IPS DF 4.7 (cell line): Measurements from ENCODE around the gene GPALPP1.
"Not testable (repeated sequence)": the region's sequence is repeated elsewhere in the genome, so short reads cannot be mapped to it uniquely, and the experiment has no call there.

ENCODE experiments used
- DNase-seq: peaks from one replicate; pipeline ENCODE4 v3.0.0-alpha.2; 2013; ENCODE audit warnings: low spot score; ENCODE audit errors: extremely low read depth

The GPALPP1 gene

DNA sequence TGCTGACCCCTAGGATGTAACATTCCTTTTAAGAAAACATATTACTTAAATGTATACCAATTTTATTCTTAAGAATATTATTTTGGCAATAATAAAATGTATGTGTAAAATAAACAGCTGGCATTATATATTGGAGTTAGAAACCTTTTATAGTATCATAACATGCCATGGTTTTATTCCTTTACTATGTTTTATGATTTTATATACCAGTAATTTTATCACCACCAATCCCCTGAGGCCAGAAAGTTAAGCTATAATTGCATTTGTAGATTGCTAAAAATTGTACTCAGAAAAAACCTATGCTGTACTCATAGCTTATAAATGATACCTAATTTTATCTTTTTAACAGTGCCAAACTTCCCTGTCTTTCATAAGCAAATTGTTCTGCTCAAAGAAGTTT lies 17.9 kb downstream of the GPALPP1 start:
- no peak for DNase-seq

GRCh38 chr13:45007823-45008222 lies 18.5 kb downstream of the GPALPP1 start:
- no peak for DNase-seq

DNA sequence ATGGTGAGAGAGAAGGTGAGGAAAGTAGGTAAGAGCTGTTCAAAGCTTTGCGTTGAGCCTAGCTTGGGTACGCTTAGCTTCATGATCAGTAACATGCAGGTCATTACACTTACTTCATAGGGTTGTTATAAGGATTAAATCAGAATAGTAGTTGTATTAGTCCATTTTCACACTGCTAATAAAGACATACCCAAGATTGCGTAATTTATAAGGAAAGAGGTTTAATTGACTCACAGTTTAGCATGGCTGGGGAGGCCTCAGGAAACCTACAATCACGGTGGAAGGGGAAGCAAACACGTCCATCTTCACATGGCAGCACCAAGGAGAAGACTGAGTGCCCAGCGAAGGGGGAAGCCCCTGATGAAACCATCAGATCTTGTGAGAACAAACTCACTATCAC lies 21.9 kb downstream of the GPALPP1 start:
- DNase-seq, result no peak

DNA sequence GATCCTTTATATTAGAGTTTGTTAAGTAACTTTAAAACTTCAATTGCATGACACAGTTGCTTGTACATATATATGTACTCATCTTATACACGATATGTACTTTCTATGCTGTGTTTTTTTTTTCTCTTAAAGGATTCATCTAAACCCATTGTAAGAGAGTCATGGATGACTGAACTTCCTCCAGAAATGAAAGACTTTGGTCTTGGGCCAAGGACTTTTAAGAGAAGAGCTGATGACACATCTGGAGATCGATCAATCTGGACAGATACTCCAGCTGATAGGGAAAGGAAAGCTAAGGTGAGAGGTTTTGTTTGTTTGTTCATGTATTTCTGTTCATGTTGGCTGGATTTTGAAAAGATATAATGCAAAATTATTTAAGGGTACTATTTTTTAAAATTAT lies 26.0 kb downstream of the GPALPP1 start:
- no peak for DNase-seq

GRCh38 chr13:45016792-45017425 lies 27.6 kb downstream of the GPALPP1 start:
- DNase-seq, result no peak

DNA sequence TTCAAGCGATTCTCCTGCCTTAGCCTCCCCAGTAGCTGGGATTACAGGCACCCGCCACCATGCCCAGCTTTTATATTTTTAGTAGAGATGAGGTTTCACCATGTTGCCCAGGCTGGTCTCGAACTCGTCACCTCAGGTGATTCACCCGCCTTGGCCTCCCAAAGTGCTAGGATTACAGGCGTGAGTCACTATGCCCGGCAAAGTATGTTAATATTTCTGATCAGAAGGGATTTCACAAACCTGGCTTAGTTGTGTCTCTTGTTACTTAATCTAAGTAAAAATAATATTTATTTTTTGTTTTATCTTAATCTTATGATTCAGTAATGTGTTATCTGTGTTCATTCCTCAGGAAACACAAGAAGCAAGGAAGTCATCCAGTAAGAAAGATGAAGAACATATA lies 30.6 kb downstream of the GPALPP1 start:
- DNase-seq, result not testable (repeated sequence)

DNA sequence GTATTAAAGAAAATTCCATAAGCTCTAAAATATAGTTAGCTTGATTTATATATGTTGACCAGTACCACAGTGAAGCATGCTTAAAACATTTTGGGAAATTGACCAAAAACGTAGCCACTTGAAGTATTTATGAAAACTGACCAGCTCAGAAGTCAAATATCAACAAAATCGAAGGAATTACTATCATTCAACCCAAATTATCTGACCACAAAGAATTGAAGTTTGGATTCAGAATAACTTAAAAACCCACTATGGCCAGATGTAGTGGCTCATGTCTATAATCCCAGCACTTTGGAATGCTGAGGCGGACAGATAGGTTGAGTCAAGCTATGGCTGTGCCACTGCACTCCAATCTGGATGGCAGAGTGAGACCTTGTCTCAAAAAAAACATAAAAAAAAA lies 31.9 kb downstream of the GPALPP1 start:
- DNase-seq, result no peak

- DNase-seq, result no peak
Measured at GRCh38 chr13:45024847-45025246, 35.5 kb downstream of the GPALPP1 start.

DNA sequence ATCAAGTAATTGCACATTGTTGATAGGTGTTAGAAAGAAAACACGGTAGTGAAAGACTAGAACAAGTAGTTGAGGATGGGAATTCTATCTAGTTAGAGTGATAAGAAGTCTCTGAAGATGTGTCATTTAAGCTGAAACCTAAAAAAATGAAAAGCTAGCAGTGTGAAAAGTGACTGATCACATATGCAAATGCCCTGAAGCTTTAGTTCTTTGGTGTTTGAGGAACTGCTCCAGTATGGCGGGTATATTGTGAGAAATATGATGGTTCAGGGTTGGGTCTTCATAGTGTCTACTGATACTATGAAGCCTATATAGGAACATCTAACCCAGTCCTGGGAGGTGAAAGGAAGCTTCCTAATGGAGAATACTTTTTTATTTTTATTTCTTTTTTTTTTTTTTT lies 45.0 kb downstream of the GPALPP1 start:
- no peak for DNase-seq

GRCh38 chr13:45036206-45036605 lies 46.9 kb downstream of the GPALPP1 start:
- no peak for DNase-seq

GRCh38 chr13:45040173-45040572 lies 50.8 kb downstream of the GPALPP1 start:
- no peak for DNase-seq

DNA sequence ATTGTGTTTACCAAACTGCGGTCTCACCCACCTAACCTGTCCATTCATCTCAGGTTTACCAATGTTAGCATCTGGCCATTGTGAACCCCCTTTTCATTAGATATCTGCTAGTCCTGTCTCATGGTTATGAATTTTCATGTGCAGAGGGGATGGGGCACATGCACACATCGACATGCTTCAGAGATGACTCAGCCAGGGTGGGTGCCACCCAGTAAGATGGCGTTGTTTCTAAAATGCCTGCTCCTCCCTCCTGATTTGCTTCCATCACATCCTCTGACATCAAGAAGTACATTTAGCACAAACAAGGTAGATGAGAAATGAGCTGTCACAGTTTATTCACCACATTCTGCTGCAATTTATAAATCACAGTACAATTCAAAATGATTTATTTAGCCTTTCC lies 51.3 kb downstream of the GPALPP1 start:
- DNase-seq, result no peak

GRCh38 chr13:45042539-45042938 lies 53.2 kb downstream of the GPALPP1 start:
- no peak for DNase-seq

DNA sequence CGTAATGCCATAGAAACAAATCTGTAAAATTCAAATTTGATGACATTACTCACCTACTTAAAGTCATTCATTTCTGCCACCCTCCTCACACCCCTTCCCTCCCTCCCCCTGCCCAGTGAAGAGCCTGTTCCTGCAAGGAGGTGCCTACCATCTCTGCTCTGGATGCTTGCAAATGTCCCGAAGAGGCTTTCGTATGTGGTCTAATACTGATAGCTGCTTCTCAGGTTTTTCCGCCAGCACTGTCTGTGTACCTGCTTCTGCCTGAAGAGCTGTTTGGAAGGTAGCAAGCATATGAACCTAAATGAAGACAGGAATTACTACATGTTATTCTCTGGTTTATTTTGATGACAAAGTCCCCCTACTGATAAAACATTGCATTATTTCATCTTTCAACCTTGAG lies 57.1 kb downstream of the GPALPP1 start:
- no peak for DNase-seq

DNA sequence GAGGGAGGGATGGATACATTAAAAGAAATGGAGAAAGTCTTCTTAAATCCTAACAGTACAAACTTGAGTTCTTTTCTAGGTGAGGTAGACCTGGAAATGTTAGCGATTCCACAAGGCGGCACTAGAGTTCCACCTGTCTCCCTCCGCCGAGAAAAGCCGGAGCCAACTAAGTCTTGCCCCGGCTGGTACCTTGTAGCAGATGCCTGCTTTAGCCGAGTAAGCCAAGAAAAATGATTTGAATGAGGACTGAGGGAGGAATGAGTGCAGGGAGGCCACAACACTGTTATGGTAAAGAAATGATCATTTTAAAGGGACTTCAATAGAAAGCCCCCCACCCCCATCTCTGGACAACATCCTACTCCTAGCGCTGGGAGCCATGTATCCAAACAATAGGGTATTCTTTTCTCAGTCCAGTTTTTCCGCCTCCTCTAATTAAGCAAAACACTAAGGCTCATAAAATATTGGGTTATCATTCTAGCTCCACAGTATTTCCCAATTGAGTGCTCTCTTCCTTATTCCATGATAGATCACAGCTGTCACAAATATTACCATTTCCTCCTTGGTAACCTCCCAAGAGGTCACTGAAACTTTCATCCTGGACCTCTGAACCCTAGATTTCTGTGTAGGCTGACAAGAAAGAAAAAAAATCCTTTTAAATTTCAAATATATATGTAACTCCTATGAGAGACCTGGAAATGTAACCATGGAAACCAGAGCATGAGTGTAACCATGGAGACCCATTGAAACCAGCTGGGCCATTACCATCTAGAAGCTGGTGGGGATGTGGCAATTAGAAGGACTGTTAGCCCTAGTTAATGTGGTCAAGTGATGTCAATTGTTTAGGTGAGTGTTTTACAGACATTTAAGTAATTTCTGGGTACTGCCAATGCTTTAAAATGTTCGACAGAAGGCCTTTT lies 58.3 kb downstream of the GPALPP1 start:
- DNase-seq, result peak; percentile 78

DNA sequence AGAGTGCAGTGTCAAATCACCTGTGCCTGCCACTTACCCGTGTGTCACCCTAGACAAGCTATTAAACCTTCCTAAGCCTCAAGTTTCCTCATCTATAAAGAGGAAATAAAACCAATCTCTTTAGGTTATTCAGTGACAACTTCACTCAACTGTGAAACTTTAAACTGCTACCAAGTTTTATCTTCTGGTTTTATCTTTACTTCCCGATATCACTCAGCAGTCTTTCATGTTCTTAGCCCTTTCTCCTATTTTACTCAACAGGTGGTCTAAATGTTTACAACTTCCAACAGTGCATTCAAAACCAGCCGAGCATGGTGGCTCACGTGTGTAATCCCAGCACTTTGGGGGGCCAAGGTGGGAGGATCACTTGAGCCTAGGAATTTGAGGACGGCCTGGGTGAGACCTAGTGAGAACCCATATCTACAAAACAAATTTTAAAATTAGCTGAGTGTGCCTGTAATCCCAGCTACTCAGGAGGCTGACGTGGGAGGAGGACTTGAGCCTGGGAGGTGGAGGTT lies 59.6 kb downstream of the GPALPP1 start:
- DNase-seq, result no peak

- DNase-seq, result no peak
Measured at GRCh38 chr13:45049478-45049877, 60.1 kb downstream of the GPALPP1 start.

DNA sequence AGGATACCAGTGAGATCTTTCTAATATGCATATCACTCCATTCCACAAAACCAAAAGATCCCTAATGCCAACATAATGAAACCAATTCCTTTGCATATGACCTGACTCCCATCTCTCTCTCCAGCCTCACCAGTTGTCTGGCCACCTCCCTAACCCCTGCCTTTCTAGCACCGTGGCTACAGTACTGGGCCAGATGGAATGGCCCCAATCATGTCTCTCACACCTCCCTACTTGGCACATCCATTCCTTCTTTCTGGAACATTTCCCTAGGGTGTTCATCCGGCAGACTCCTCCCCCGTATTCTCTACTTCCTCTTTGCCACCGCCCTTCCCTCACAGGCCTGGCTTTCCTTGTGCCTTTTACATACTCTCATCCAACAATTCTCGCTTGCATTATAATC lies 62.0 kb downstream of the GPALPP1 start:
- DNase-seq, result no peak

DNA sequence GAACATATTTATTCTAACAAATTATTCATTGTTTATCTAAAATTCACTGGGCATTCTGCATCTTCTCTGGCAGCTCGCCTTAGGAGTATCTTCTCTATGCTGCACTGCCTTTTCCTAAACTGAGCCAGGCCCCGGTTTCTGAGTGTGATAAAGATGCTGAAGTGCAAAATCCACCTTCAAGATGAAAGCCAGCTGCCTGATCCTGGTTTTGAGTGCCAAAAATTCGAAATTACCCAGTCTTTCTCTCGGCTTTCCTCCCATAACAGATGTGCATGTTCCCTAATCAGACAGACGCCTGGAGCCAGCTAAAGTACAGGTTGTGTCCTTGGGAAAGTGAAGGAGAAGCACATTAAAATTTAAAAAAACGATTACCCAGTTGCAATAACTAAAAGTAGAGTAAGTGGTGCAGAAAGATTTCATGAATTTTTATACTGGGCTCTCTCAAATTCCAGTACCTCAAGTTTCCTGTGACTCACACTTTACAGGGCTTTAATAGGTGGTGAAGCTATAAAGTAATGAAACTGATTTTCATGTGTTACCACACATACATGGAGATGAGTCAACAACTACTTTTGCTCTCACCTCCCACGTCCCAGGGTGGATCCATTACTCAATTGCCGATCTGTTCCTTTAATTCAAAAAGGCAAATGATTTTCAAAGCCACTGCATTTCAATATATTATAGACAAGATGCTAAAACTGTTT lies 66.0 kb downstream of the GPALPP1 start:
- no peak for DNase-seq

DNA sequence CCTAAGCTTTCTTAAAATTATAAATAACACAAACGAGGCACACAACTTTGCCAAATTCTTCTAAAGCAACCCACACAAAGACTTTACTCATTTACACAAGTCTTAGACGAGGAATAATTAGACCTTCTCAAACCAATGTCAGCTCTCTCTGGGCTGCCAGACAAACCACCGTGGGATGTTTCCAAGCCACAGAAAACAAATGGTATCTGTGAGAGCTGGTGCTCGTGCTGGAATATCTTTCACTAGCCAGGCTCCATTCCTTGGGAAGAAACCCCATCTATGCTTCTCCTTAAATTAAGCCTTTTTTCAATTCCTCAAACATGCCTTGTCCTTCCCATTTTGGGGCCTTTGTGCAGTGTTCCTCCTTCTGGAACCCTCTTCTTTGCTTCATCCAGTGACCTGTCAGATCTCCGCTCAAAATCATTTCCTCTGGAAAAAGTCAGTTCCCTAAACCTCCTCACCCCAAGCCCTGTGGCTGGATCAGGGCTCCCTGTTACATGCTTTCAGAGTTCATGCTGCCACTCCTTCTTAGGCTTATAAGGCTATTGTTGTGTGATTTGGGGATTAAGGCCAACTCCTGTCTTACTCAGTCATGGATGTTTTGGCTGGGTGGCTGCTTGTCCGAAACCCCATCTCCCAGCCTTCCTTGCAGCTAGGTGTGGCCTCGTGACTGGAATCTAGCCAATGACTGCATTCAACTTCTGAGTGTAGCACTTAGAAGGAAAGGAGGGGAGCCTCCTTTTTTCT lies 66.7 kb downstream of the GPALPP1 start:
- DNase-seq, result no peak

- DNase-seq, result no peak
Measured at GRCh38 chr13:45060062-45060461, 70.7 kb downstream of the GPALPP1 start.
